HG03064 (cell line): ENCODE data around the gene ZBP1.

Source experiments
- ATAC-seq: cut with Tn5 transposase; IDR thresholded peaks from one replicate; pipeline ENCODE4 v1.9.1; 2021; ENCODE audit warnings: low read depth; ENCODE audit not compliant: unreplicated experiment

Gene ZBP1

DNA sequence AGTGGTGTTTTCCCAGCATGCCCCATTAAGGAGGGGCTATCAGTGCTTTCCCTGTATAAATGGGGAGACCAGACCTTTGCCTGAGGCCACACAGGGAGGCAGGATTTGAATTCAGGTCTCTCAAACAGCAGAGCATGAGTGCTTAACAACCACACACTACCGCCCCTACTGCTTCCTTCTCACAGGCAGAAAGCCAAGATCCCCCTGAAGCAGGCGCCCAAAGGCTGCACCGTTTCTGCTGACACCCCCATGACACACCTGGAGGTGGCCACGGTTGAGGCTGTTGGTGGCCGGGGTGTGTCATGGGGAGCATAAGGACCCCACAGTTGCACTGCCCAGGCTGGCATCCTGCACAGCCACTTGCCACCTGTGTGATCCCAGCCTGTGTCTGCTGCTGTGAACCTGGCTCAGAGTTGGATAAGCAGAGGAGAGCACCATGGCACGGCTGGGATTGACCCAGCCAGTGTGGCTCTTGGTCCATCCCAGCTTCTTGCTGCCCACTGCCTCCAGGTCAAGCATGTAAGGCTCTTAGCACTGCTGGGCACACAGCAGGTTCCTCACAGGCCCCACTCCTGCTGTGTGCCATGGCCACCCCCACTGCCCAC, 31.0 kb downstream of the ZBP1 start:
- ATAC-seq = no peak

DNA sequence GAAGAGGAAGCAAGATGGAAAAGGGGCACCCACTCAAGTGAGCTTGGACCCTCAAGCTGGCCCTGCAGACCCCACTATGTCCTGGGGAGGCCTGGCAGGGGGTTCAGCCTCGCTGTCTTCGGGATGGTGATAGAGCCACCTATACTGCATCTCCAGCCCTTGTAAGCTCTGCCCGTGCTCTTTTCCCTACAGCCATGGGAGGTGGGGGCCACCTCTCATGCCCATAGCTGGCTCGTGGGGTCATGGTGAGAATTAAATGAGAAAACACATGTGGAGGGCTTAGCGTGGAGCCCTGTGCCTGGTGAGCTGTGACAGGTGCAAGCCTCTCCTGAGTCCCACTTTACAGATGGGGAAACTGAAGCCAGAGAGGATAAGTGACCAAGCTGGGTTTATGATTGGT, 31.6 kb downstream of the ZBP1 start:
- ATAC-seq = no peak

DNA sequence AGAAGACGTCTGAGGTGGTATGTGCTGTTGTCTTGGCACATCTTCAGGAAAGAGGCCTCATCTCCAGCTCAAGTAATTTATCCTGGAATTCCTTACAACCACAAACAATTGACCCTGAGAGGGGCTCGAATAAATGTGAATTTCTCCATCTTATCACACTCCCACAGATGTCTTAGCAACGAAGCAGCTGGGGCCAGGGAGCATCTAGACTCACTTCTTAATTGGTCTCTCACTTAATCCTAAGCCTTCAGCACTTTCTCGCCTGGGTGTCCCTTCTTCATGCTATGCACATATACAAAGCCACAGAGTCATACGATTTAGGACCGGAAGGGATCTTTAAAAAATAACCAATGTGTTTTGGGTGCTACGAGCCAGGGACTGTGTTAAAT, 32.2 kb downstream of the ZBP1 start:
- ATAC-seq = no peak

DNA sequence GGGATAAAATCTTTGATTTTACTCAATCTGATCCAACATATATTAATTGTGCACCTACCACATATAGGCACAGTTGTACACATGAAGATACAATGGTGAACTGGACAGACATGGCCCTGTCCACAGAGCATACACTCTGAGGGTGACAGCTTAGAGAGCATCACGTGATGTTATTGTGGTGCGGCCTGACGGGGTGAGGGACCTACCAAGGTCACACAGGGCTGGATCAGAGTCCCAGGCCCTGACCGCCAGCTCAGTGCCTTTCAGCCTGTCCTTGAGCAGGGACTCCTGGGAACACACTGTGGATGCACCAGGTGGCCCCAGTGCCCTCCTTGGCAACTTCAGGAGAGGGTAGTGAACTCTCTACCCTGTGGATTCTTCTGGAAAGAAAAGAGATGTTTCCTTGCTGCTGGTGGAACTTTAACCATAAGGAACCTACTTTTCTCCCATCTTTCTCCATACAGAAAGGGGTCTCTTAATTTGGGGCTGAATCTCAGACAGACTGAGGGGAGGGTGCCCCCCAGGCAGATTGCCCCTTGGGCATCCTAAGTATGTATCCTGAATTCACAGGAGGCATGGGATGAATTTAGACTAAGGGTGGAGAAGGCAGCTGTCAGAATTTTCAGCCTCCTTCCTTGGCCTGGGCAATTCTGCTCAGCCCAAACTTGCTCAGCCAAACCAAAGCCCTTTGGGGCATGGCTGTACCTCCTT, 32.8 kb downstream of the ZBP1 start:
- no peak for ATAC-seq

DNA sequence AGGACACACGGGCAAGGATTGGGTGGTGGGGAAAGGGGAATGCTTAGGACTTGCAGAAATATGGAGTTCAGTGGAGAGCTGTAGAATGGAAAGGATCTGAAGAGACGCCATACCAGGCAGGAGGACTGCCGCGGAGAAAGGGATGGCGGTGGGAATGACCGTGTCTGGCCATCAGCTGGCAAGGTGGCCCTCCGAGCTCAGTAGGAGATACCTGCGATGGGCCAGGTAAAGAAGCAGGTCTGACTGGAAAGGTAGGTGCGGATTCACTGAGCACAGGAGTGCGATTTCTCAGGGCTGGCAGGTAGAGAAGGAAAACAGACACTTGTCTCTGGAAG, 33.3 kb downstream of the ZBP1 start:
- no peak for ATAC-seq

DNA sequence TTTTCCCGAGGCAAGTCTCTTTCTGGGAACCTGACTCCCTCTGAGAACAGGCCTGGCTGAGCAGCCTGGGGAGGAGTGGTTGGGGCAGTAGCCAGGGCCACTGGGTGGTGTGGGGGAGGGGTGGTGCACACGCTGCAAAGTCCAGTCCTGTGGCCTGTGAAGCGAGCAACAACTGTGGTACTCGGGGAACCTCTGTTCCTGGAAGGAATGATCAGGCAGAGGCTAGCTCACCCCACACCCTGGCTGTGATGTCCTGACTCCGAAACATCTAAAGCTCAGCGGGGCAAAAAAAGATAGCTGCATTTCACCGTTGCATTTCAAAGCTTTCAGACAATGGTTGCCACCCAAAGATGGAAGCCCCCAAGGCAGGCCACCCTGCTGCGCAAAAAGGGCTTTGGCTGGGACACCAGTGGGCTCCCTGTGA, 33.8 kb downstream of the ZBP1 start:
- no peak for ATAC-seq

DNA sequence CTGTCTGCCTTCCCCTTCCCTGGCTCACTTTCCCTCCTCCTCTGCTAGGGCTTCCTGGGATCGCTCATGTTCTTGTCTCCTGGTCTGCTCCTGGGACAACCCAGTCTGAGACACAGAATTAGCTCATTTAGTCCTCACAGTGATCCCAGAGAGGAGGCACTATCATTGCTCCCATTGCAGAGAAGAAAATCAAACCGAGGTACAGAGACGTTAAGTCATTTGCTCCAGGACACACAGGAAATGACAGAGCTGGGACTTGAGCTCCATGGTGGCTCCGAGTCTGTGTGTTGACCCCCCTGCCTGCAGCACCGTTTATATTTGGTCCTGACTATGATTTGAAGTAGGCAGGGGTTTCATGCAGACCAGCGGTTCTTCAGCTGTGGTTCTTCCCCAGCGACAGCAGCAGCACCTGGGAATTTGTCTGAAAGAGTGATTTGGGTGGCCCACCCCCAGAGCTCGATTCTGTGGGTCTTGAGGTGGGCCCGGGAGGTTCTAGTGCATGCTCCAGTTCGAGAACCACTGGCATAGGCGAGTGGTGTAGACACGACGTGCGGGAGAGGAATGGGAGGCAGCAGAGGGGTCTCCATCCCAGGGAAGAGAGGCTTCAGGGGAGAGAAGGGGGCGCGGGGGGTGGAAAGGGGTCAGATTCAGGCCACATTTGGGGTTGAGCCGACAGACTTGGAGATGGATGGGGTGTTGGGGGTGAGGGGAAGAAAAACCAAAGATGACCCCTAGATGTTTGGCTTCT, 34.6 kb downstream of the ZBP1 start:
- ATAC-seq = no peak

DNA sequence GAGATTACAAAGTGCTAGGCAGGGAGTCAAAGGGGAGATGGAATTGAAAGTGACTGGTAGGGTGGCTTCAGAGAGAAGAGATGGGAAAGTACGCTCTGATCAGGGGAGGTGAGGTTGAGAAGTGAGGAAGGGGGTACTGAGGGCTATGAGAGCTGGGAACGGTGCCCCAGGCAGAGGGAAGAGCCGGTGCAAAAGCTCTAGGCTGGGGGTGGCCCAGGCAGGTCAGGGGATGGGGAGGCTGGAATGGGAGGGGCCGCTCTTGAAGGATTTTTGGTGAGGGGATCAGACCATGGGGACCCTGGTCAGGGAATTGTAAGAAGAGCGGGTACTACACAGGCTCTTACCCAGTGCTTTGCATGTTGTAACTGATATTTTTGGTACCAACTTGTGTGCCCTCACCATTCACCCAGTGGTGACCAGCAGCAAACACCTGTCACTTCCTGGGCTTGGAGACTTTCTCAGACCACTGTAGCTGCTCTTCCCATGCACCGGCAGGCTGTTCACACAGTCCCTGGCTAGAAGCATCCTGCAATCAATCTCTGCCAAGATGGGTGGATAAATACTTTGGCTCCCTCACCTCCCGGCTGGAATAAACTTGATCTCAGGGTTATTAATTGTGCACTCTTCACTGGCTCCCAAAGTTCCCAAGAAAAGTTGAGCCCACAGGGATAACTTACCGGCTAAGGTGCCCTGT, 35.3 kb downstream of the ZBP1 start:
- ATAC-seq = no peak

DNA sequence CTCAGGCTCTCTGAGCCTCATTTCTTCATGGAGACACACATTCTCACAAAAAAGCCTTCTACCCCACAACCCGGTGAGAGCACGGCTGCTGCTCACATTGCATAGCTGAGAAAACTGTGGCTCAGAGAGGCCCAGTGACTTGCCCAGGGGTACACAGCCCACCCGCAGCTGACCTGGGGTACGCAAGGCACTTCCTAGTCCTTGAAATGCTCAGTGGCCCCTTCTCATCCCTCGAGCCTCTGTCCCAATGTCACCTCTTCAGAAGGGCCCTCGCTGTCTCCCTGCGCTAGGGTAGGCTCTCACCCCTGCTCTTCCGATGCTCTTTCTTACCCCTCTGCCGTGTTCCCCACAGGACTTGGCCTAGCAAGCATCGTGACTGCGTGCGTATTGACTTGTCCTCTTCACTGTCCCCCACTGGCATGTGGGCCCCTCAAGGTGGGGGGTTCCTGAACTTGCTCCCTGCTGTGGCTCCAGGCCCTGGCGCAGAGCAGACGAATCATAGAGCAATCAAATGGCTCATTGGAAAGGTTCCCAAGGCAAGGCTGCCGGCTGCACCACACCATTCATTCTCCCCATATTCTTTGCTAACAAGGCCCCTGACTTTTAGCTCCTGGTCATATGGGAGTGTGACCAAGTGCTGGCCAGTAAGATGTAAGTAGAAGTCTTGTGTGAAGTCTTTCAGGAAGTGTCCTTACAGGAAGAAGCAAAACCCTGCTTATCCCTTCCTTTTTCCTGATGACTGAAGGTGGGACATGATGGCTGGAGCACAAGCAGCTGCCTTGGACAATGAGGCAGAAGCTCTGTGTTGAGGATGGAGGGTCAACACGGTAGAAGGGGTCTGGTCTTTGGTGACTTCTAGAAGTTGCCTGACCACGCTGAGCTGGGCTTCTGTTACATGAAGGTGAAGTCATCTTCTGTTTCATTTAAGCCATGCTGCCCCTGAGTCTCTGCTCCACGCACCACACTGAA, 36.7 kb downstream of the ZBP1 start:
- ATAC-seq = no peak

DNA sequence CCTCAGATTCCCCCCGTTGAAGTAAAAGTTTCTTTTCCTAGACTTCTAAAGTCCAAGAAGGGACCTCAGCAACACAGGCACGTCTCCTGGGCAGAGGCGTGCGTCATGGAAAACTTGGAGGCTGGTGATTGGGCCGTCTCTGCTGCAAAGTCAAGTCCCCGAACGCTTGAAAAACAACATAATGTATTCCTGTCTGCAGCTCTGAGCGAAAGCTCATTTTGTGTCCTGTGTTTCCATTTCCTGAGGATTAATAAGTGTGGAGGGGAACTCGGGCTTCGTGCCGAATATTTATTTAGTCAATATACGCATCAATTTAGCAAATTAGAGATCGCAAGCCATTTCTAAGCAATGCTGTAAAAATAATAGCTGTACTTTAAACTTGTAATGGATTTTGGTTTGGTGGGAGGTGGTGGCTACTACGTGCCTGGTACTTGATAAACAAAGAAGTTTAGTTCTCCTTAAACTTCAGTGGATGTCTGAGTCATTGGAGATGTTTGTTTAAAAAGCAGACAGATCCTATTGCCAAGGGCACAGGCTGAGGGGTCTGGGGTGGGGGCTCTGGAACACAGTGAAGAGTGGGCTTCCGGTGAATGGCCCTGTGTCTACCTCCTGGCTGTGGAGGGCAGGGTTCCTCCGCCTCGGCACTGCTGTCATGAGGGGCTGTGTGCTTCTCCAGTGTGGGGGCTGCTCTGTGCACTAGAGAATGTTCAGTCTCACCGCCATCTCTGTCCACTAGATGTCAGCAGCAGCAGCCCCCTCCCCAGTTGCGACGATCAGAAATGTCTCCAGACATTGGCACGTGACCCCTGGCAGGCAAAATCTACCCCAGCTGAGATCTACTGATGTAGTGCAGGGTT, 37.6 kb downstream of the ZBP1 start:
- no peak for ATAC-seq

DNA sequence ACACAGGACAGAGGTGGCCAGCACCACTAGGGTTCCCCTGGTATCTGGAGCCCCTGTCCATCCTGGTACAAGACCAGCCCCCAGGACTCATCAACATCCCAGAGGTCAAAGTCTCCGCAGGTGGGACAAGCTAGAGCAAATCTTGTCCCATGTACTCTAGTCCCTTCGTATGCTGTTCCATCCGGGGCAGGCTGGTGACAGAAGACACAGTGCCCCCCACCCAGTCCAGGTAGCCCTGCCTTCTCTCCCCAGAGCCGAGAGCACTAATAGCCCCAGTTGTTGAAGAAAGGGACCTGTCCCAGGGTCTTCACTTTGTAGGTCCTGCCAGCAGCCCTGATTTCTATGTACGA, 38.2 kb downstream of the ZBP1 start:
- ATAC-seq = no peak

DNA sequence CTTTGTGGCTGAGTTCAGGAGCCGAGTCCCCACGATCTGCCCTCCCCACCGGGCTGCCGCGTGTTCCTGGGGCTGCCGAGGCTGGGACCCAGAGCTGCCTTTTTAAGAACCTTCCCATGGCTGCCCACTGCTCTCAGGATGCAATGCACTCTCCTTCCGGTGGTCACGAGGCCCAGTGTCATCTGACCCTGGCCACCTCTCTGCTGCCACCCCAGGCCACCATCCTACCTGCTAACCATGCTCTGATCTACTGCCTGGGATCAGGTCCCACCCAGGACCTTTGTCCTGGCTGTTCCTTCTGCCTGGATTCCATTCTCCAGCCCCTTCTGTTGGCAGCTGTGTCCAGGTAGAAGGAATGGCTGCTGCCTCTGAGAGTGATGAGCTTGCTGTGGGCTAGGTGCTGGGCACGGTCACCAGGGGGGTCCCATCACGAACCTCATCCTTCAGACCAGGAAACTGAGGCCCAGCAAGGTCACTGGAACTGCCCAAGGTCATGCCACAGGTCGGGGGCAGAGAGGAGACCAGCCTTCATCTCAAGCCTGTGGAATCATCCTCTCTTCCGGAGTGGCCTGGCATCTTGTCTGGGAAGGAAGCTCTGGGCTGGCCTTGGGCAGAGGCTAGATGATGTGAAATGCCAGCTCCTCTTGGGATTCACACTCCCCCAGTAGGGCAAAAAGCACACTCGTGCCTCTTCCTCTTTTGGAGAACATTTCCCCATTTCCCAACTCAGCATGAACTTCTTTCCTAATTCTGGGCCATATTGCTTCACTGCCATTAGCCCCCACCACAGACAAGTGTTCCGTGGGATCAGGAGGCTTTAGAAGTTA, 38.8 kb downstream of the ZBP1 start:
- ATAC-seq = no peak

DNA sequence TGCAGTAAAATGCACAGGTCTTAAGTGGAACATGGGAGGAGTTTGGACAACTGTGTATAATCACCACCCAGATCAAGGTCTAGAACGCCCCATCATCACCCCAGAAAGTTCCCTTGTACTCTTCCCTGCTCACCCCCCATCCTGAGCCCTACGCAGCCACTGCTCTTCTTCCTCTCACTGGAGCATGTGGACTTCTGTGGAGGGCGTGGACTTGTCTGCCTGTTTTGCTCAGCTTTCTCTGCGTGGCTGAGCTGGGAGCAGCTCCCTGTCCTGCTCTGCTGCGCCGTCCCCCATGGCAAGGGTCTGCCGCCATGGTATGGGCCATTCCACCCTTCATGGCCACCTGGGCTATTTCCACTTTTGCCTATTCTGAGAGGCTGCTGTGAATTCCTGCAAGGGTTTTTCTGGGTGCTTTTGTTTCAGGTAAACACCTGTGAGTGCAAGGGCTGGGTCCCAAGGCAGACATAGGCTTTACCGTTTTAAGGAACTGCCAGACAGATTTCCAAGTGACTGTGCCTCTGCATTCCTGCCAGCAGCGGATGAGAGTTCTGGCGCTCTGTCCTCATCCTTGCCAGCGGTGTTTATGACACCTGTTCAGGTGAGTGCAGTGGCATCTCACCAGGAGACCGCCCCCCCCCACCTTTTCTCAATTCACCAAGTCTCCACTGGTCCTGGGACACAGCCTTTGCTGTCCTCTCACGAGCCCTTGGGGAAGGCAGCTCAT, 39.6 kb downstream of the ZBP1 start:
- no peak for ATAC-seq

DNA sequence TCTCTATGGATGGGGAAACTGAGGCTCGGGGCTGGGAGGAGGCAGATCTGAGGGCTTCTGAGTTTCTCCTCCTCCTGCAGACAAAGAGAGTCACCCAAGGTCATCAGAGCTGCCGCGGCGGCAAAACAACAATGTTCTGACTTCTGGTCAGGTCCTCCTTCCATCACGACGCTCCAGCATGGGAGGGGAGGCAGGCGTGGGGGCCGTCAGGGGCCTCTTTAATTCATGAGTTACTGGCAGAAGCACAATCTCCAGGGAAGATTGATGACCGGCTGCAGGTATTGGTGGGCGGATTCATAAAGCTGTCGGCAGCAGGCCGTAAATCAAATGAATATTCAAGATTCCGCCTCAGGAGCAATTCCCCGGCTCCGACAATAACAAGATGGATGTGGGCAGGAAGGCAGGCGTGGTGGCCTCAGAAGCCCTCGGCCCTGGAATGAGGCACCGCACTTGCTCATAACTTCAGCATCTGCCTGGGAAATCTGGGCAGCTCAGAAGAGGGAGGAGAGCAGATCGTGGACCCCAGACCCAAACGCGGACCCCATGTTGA, 40.3 kb downstream of the ZBP1 start:
- no peak for ATAC-seq

DNA sequence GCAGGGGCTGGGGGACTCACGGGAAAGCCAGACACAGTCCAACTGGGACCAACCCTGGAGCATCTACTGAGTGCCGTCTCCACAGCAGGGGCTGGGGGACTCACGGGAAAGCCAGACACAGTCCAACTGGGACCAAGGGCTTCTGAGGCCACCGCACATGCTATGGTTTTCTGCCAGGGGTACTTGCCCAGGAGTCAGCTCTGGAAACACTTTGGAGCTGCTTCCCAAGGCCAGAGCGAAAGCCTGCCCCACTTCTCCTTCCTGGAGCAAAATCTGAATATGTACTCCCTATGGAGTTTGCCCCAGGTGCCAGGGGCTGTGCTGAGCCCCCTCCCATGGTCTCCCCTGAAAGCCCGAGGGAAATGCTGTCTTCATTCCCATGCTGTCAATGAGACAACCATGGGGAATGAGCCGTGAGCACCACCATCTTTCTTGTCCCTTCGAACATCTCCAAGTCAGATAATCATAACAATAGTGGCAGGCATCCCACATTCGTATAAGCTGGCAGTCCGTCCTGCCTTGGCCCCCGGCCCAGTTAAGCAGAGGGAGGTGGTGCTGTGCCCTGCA, 40.8 kb downstream of the ZBP1 start:
- ATAC-seq = no peak

DNA sequence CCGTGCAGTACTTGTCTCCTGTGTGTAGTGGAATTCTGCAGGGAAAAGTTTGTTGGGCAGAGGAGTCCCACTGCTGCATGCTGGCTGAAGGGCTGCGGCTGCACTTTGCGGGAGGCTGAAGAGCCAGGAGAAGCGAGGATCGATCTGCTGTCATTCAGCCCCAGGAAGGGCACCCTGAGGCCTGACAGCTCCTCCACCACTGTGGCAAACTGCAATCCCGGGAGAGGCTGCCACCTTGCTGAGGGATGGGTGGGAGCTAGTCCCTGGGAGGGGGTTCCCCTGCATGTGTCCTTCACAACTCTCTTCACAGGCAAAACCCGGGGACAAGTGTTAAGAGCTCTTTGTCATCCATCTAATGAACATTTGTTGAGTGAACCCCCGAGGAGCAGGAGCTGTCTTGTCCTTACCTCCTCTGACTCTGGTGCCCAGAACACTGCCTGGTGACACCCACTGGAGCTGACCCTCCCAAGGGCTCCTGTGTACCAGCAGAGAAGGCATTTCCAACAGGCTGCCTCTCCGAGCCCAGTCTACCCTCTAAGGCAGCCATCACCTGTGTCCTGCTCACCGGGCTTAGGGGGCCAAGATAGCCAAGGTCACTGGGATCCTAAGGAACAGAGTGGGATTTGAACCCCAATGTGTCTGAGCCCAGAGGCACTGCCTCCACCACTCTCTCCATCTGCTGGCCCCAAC, 41.6 kb downstream of the ZBP1 start:
- ATAC-seq = no peak
